Epithelial cell of esophagus (primary cell): ENCODE results near the gene CARHSP1.

ENCODE experiments used
- DNase-seq: peaks from one replicate; pipeline ENCODE4 v3.0.0; 2010; ENCODE audit warnings: low read depth
- H3K4me3 ChIP-seq: 2 replicates; pipeline ENCODE4 v1.5.1; 2011; ENCODE audit warnings: mild to moderate bottlenecking, low read length, control low read depth
- TF ChIP-seq, protein P1 (sequence below): IDR thresholded peaks from 2 replicates; pipeline ENCODE4 v1.5.1; 2011; ENCODE audit warnings: low read depth, mild to moderate bottlenecking, low read length, control low read depth, inconsistent platforms; ENCODE audit not compliant: insufficient read depth; ENCODE audit errors: missing control alignments

Gene CARHSP1

DNA sequence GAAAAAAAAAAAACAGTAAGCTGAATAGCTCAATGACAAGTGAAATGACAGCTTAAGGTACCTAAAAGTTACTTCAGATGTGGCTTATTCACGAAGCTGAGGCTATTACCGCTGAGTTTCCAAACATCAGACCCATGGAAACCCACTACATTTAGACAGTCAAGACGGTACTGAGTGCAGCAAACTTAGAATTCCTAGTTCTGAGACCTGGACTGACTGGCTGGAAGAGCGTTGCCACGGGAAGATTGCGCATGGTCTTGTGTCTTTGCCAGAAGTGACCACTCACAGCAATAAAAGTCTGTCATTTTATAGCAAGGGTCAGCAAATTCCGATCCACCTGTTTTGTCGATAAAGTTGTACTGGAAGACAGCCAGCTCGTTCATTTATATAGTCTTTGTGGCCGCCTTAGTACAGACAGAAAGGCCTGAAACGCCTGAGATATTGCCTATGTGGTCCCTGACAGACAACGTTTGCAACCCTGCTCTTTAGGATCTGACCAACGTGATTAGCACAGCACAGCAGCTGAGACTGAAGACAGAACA, 32.6 kb upstream of the CARHSP1 start:
- TF ChIP-seq, protein P1, sequence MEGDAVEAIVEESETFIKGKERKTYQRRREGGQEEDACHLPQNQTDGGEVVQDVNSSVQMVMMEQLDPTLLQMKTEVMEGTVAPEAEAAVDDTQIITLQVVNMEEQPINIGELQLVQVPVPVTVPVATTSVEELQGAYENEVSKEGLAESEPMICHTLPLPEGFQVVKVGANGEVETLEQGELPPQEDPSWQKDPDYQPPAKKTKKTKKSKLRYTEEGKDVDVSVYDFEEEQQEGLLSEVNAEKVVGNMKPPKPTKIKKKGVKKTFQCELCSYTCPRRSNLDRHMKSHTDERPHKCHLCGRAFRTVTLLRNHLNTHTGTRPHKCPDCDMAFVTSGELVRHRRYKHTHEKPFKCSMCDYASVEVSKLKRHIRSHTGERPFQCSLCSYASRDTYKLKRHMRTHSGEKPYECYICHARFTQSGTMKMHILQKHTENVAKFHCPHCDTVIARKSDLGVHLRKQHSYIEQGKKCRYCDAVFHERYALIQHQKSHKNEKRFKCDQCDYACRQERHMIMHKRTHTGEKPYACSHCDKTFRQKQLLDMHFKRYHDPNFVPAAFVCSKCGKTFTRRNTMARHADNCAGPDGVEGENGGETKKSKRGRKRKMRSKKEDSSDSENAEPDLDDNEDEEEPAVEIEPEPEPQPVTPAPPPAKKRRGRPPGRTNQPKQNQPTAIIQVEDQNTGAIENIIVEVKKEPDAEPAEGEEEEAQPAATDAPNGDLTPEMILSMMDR = no peak

DNA sequence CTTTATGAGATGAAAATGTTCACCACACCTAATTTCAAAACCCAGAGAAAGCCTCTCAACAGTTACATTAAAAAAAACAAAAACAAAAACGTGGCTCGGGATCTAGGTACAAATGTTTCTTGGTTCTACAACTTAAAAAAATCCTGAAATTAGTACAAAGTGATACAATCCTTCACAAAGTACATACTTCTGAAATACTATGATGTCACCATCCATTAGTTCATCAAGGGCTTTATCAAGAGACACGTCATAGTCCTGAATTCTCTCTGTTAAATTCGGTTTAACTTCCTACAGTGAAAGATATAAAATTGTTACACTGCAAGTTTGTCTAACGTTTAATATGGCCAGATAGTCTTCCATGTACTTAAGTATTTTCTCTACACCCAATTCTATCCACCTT, 31.5 kb upstream of the CARHSP1 start:
- no peak for DNase-seq
- H3K4me3 ChIP-seq = no peak overlapping the region
- TF ChIP-seq, protein P1 = no peak

More for the DNA sequence above, 32.6 kb upstream of the CARHSP1 start:
- H3K4me3 ChIP-seq = no peak overlapping the region
- no peak for DNase-seq

DNA sequence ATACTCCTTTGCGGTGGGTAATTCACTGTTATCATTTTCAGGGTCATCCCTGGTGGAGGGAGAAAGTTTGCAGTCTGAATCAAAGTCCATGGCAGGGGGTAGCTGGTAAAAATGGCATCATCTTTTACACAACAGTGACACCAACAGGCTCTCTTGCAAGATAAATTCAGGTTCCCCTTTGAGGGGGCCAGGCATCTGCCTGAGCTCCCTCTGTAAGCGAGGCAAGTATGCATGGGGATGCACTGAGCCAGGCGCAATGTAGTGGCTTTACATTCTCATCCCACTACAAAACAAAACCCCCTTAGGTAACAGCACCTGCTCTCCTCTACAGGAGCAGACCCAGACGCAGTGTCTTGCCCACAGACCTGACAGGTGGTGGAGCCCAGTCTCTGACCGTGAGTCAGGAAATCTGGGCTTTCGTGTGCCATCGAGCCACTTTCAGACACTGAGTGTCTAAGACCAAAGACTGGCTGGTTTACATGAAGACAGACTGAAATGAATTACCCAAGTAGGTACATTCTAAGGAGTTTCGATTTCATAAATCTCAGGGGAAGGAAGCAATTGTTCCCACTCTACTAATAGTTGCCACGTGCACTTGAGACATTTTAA, 31.0 kb upstream of the CARHSP1 start:
- no peak overlapping the region for H3K4me3 ChIP-seq
- no peak for DNase-seq
- TF ChIP-seq, protein P1 = no peak

DNA sequence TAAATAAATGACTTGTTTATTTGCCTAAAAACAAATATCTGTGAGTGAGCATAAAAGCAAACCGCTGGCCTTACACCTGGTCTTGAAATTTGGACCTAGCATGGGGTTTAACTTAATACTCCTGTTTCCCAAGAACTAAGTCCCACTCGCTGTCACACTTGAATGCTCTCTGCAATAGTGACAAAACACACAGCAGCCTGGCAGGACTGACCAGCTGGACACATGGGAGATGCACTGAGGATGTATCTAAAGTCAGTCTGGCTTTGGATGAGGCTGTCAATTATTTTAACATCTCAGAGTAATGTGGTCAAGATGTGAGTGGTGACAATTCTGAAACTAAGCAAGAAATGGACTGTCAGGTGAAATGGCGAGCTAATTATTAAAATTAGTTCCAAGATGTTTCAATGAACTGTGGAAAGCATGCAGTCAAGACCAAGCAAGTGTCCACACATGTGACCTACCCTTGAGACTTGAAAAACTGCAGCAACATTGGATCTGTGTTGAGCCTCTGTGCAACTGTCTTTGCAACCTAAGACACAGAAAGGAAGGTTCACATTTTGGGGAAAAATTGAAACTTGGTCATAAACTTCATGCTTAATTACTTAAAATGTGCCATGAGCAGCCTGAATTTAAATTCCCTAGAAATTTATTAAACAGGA, 30.0 kb upstream of the CARHSP1 start:
- TF ChIP-seq, protein P1 = no peak
- no peak for DNase-seq
- H3K4me3 ChIP-seq = no peak overlapping the region

DNA sequence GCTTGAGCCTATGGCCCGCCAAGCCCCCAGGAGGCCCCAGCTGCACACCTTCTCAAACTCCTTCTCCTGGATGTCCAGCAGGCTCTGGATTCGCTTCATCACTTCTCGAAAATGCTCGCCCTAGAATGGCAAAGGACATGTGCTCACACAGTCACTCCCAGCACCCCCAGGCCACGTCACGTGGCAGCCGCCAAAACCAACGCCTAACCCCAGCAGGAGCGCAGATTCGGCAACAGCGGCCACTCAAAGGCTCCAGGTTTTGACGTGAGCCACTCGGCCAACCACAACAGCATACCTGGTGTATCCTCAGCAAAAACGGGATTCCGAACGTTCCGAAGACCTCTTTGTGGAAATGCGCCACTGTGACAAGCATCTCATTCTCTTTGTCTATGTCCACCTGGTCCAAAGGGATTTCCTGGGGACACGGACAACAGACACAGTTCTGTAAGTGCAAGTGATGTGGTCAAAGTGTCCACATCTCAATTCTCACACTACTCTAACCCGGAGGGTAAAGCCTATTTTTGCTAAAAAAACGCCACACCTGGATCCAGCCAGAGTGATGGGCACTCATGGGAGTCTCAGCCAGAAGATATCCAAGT, 26.0 kb upstream of the CARHSP1 start:
- no peak for DNase-seq
- no peak overlapping the region for H3K4me3 ChIP-seq
- TF ChIP-seq, protein P1 = no peak

DNA sequence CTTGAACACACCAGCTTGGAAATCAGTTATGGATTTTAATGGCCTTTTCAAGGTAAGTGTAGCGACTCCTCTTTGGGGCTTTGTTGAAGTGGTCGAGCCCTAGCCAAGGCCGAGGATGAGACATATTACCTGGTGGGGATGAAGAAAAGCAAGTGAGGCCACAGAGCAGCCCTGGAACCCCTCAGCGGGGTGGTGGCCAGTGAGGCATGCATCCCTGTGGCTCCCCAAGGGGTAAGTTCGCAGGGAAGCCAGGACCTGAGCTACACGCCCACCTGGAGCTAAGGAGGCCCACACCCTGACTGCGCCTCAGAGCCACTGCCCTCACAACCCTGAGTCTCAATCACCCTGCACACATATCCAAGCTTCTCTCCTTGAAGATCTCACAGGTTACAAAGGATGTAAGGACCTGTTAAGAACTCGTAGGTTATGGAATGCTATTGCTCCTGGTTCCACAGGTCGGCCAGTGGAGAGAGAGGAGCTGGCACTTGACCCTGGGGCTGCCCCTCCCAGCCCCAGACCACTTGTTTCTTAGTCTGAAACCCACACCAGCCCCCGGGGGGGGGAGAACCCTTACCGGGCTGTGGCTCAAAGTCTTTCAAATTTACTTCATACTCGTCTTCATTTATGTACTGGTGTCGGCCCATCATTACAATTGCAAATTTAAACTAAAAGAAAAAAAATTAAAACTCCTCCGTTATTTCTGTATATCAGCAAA, 25.3 kb upstream of the CARHSP1 start:
- H3K4me3 ChIP-seq = no peak overlapping the region
- TF ChIP-seq, protein P1 = no peak
- no peak for DNase-seq
